Measurements from ENCODE around the gene STXBP1. TPM values are rescaled to one million over a fixed set of nuclear protein-coding genes. Genes with fewer than 3 reads are reported as not detected.
"Not testable (repeated sequence)": the region's sequence is repeated elsewhere in the genome, so short reads cannot be mapped to it uniquely, and the experiment has no call there.

The STXBP1 gene
- total and polyA plus RNA-seq, 2 of the 13 experiments (the other 11 are each of a cell fraction or from before 2014, with no cell fraction given) = 2.9 TPM

GRCh38 chr9:127580879-127581475 lies 31.1 kb upstream of the STXBP1 start (continued):
- TF ChIP-seq MXD3 (CRISPR knock-in tag; IDR thresholded peaks at IDR 0.05) = no peak

GRCh38 chr9:127584474-127584805 lies 27.6 kb upstream of the STXBP1 start:
- H3K79me2 ChIP-seq (ENCODE audit: insufficient read depth, low read length); H2AFZ ChIP-seq (ENCODE audit: low read length); H3K9me3 ChIP-seq (ENCODE audit: low read length); H4K20me1 ChIP-seq (ENCODE audit: insufficient read depth, low read length); ATAC-seq; FAIRE-seq; H3K4me2 ChIP-seq (ENCODE audit: low read depth, low read length); DNase-seq (ENCODE audit: low spot score); H3K27me3 ChIP-seq (ENCODE audit: control insufficient read depth in 1 of 2, insufficient read depth in 2 of 2, low read length in 2 of 2); BruUV-seq (replicated peaks); in situ Hi-C loops (cut with HindIII; ENCODE audit: extremely low pct_ligation_motif_present, low pct_unique_long_range_greater_than_20kb); intact Hi-C loops (cut with micrococcal nuclease; ENCODE audit: unreplicated experiment); H3K27ac ChIP-seq (ENCODE audit: extremely low read length, insufficient read depth, low read length); H3K36me3 ChIP-seq (replicated peaks in 1 of 2; ENCODE audit: control insufficient read depth in 1 of 2, insufficient read depth in 2 of 2, low read length in 2 of 2); H3K9ac ChIP-seq (ENCODE audit: insufficient read depth, low read depth, low read length); H3K4me3 ChIP-seq (replicated peaks in 1 of 3; ENCODE audit: insufficient read depth in 1 of 3, low read depth in 2 of 3, low read length in 3 of 3): not testable (repeated sequence)
- ChIA-PET POLR2A (interaction anchor here (0.7 to 1.3 kb wide), 4 partner anchors 24 to 134 kb away, joined by 3 to 4 read pairs (median 3); no protein-coding TSS in a partner anchor), CTCF (ENCODE audit: low intra/inter-chr PET ratio, low total read pairs) (interaction anchor here (4.2 kb wide), 1 partner anchor 79 kb away, joined by 48 read pairs; no protein-coding TSS in a partner anchor)
- H3K4me1 ChIP-seq (ENCODE audit: insufficient read depth, low read length) = peaks cover 39% of the 10 kb centered on the region
- 35% methylated on average over 3 of the region's 3 CpGs for WGBS (ENCODE audit: low lambda C conversion rate)

- H3K36me3 ChIP-seq (replicated peaks in 1 of 2; ENCODE audit: control insufficient read depth in 1 of 2, insufficient read depth in 2 of 2, low read length in 2 of 2) = no peaks in the 10 kb centered on the region
- no peak for DNase-seq (ENCODE audit: low spot score)
- peaks cover 30% of the 10 kb centered on the region for H3K4me1 ChIP-seq (ENCODE audit: insufficient read depth, low read length)
- ChIA-PET CTCF (ENCODE audit: low intra/inter-chr PET ratio, low total read pairs) (interaction anchor here (4.2 kb wide), 1 partner anchor 80 kb away, joined by 48 read pairs; no protein-coding TSS in a partner anchor), POLR2A (interaction anchor here (0.7 to 1.9 kb wide), 2 partner anchors 9 to 78 kb away, joined by 3 to 7 read pairs; no protein-coding TSS in a partner anchor)
- no peak for FAIRE-seq
- no peaks in the 10 kb centered on the region for H3K9me3 ChIP-seq (ENCODE audit: low read length)
- no peaks in the 10 kb centered on the region for H4K20me1 ChIP-seq (ENCODE audit: insufficient read depth, low read length)
- no peak overlapping the region for H2AFZ ChIP-seq (ENCODE audit: low read length)
- no peaks in the 10 kb centered on the region for H3K27me3 ChIP-seq (ENCODE audit: control insufficient read depth in 1 of 2, insufficient read depth in 2 of 2, low read length in 2 of 2)
- no peak overlapping the region for H3K4me2 ChIP-seq (ENCODE audit: low read depth, low read length)
- BruUV-seq (replicated peaks) = no TSS peak
- H3K4me3 ChIP-seq (replicated peaks in 1 of 3; ENCODE audit: insufficient read depth in 1 of 3, low read depth in 2 of 3, low read length in 3 of 3) = no peak overlapping the region
- intact Hi-C loops (cut with micrococcal nuclease; ENCODE audit: unreplicated experiment) = no loop called here
- H3K79me2 ChIP-seq (ENCODE audit: insufficient read depth, low read length) = no peaks in the 10 kb centered on the region
- no peak overlapping the region for H3K27ac ChIP-seq (ENCODE audit: extremely low read length, insufficient read depth, low read length)
- in situ Hi-C loops (cut with HindIII; ENCODE audit: extremely low pct_ligation_motif_present, low pct_unique_long_range_greater_than_20kb) = loop anchor here (5.0 kb wide), 1 partner anchor 83 kb away; no protein-coding TSS in a partner anchor
- ATAC-seq = no peak; the same call in 2 of the 3 replicates
- H3K9ac ChIP-seq (ENCODE audit: insufficient read depth, low read depth, low read length) = no peak overlapping the region
- 74% methylated on average over 4 of the region's 4 CpGs for WGBS (ENCODE audit: low lambda C conversion rate)
- no peak for TF ChIP-seq GATAD2A (CRISPR knock-in tag; IDR thresholded peaks at IDR 0.05)
- no peak for TF ChIP-seq PHB2 (IDR thresholded peaks at IDR 0.05; ENCODE audit: partially characterized antibody)
- no peak for TF ChIP-seq SP5 (CRISPR knock-in tag; IDR thresholded peaks at IDR 0.05; ENCODE audit: borderline replicate concordance, low read depth)
- TF ChIP-seq ZNF503 (CRISPR knock-in tag; IDR thresholded peaks at IDR 0.05) = no peak
- no peak for TF ChIP-seq ZBTB14 (CRISPR knock-in tag; IDR thresholded peaks at IDR 0.05)
- no peak for TF ChIP-seq ZBTB7A (CRISPR knock-in tag; IDR thresholded peaks at IDR 0.05)
- TF ChIP-seq ZNF362 (CRISPR knock-in tag; IDR thresholded peaks at IDR 0.05; ENCODE audit: borderline replicate concordance) = no peak
- TF ChIP-seq MXD1 (CRISPR knock-in tag; IDR thresholded peaks at IDR 0.05) = no peak
These were observed 26.8 kb upstream of the STXBP1 start for GRCh38 chr9:127585161-127585819.

All from HepG2 (cell line).